HFFc6 (cell line): Measurements from ENCODE around the gene RHBDL1. TPM values are rescaled to one million over a fixed set of nuclear protein-coding genes. Genes with fewer than 3 reads are reported as not detected.

ENCODE experiments used
- DNase-seq: peaks from one replicate; pipeline ENCODE4 v3.0.0-alpha.2; 2018
- H3K27ac Mint-ChIP-seq: 2 replicates; pipeline ENCODE4 v1.8.0; 2020; ENCODE audit warnings: mild to moderate bottlenecking, mixed read lengths
- H3K27me3 Mint-ChIP-seq: 2 replicates; pipeline ENCODE4 v1.8.0; 2021; ENCODE audit warnings: mild to moderate bottlenecking, moderate library complexity, mixed read lengths; ENCODE audit not compliant: insufficient read depth
- H3K36me3 Mint-ChIP-seq: 2 replicates; pipeline ENCODE4 v1.8.0; 2021; ENCODE audit warnings: low read depth, mixed read lengths
- H3K4me1 Mint-ChIP-seq: 2 replicates; pipeline ENCODE4 v1.8.0; 2020; ENCODE audit warnings: low read depth, mixed read lengths
- H3K4me3 Mint-ChIP-seq: 2 replicates; pipeline ENCODE4 v1.8.0; 2020; ENCODE audit warnings: mild to moderate bottlenecking, moderate library complexity, mixed read lengths
- H3K9me3 Mint-ChIP-seq: 2 replicates; pipeline ENCODE4 v1.8.0; 2020; ENCODE audit warnings: mild to moderate bottlenecking, mixed read lengths
- total RNA-seq, 6 experiments: library from RNA; stranded (reverse); fragmentation: NEBNext Ultra II Directional; extraction: Animal tissue kit (Norgen Biotek cat#: 25700); gene quantifications; 2 replicates in 1 of 6; 3 replicates in 5 of 6; pipeline ENCODE4 v1.2.3, GENCODE V29; 2021
- TF ChIP-seq, protein P1 (sequence below): fragments of 200-600 bp; sonication (generic); IDR thresholded peaks from 2 replicates; pipeline ENCODE4 v1.5.0; 2021; ENCODE audit warnings: antibody characterized with exemption, mild to moderate bottlenecking

Gene RHBDL1
- total RNA-seq, 6 experiments from 2014 or later, result 1.4 to 2.3 (median 1.7) TPM

DNA sequence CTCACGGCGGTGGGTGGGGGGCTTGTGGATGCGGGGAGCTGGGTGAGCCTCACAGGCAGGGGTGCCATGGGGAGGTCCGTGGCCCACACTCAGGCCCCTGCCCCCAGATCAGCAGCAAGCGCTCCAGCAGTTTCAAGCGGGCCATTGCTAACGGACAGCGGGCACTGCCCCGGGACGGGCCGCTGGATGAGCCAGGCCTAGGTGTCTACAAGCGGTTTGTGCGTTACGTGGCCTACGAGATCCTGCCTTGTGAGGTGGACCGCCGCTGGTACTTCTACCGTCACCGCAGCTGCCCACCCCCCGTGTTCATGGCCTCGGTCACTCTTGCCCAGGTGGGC is 1.1 kb downstream of the RHBDL1 start:
- TF ChIP-seq, protein P1, sequence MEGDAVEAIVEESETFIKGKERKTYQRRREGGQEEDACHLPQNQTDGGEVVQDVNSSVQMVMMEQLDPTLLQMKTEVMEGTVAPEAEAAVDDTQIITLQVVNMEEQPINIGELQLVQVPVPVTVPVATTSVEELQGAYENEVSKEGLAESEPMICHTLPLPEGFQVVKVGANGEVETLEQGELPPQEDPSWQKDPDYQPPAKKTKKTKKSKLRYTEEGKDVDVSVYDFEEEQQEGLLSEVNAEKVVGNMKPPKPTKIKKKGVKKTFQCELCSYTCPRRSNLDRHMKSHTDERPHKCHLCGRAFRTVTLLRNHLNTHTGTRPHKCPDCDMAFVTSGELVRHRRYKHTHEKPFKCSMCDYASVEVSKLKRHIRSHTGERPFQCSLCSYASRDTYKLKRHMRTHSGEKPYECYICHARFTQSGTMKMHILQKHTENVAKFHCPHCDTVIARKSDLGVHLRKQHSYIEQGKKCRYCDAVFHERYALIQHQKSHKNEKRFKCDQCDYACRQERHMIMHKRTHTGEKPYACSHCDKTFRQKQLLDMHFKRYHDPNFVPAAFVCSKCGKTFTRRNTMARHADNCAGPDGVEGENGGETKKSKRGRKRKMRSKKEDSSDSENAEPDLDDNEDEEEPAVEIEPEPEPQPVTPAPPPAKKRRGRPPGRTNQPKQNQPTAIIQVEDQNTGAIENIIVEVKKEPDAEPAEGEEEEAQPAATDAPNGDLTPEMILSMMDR, result no peak
- Mint-ChIP-seq H3K27ac (no peak overlapping the region), H3K4me3 (no peak overlapping the region), H3K9me3 (no peaks in the 10 kb centered on the region), H3K4me1 (peaks cover 7% of the 10 kb centered on the region), H3K27me3 (peaks cover 5% of the 10 kb centered on the region), H3K36me3 (peaks cover 3% of the 10 kb centered on the region; the same call in 1 of the 2 replicates)
- DNase-seq, result no peak

DNA sequence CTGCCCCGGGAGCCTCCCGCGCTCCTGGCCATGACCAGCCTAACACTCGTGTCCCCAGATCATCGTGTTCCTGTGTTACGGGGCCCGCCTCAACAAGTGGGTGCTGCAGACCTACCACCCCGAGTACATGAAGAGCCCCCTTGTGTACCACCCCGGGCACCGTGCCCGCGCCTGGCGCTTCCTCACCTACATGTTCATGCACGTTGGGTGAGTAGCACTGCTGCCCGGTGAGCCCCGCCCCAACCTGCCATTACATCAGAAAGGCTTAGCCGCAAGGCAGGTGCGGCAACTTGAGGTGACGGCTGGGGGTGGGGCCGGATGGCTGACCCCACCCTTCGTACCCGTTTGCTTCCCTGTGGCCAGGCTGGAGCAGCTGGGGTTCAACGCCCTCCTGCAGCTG is 1.4 kb downstream of the RHBDL1 start:
- TF ChIP-seq, protein P1, result no peak
- Mint-ChIP-seq H3K27ac (no peak overlapping the region), H3K4me1 (peaks cover 10% of the 10 kb centered on the region), H3K4me3 (no peak overlapping the region), H3K27me3 (peaks cover 5% of the 10 kb centered on the region), H3K36me3 (peaks cover 7% of the 10 kb centered on the region; the same call in 1 of the 2 replicates), H3K9me3 (no peaks in the 10 kb centered on the region)
- DNase-seq, result no peak

DNA sequence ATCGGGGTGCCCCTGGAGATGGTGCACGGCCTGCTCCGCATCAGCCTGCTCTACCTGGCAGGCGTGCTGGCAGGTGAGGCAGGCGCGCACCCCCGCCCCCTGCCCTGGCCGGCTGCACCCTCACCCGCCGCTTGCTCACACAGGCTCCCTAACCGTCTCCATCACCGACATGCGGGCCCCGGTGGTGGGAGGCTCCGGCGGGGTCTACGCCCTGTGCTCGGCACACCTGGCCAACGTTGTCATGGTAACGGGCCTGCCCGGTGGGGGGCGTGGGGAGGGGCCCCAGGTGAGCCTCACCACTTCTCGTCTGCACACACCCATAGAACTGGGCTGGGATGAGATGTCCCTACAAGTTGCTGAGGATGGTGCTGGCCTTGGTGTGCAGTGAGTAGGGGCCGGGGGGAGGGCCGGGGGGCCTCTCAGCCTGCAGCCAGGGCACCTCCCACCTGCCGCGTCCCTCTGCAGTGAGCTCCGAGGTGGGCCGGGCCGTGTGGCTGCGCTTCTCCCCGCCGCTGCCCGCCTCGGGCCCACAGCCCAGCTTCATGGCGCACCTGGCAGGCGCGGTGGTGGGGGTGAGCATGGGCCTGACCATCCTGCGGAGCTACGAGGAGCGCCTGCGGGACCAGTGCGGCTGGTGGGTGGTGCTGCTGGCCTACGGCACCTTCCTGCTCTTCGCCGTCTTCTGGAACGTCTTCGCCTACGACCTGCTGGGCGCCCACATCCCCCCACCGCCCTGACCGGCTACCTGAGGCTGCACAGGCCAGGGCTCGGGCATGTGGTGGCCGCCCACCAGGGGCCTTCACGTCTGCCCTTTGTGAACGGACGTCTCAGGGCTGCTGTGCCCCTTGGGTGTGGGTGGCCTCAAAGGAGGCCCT is 2.1 kb downstream of the RHBDL1 start:
- TF ChIP-seq, protein P1, result no peak
- Mint-ChIP-seq H3K4me3 (no peak overlapping the region), H3K4me1 (peaks cover 13% of the 10 kb centered on the region)

DNA sequence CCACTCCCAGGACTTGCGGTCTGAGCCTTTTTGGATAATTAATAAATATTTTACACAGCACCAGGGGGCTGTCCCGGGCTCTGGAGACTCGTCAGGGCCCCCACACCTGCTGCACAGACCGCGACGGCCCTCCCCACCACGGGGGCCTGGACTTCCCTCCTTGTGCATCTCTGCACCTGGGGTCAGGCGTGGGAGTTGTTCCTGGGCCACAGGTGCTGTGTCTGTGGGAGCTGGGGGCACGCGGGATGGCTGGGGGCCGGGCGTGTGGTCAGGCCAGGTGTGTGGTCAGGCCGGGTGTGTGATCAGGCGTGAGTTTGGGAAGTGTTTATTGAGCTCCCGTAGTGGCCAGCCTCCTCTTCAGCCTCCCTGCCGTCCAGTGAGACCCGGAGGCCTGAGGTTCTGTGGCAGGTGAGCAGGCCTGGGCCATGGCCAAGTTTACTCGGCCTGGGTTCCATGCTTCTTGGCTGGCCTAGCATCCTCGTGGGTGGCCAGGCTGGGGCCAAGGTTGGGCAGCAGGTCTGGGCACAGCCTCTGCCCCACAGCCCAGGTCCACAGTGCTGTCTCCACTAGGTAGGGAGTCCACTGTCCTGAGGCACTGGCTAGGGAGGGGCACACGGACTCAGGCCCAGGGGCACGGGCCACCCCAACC is 2.9 kb downstream of the RHBDL1 start:
- Mint-ChIP-seq H3K27me3 (peaks cover 5% of the 10 kb centered on the region), H3K4me3 (no peak overlapping the region), H3K9me3 (no peaks in the 10 kb centered on the region), H3K4me1 (peaks cover 14% of the 10 kb centered on the region), H3K36me3 (peaks cover 12% of the 10 kb centered on the region; the same call in 1 of the 2 replicates), H3K27ac (no peak overlapping the region)
- TF ChIP-seq, protein P1, result no peak
- DNase-seq, result no peak

More for the DNA sequence above, 2.1 kb downstream of the RHBDL1 start:
- Mint-ChIP-seq H3K27me3 (peaks cover 5% of the 10 kb centered on the region), H3K36me3 (peaks cover 10% of the 10 kb centered on the region; the same call in 1 of the 2 replicates), H3K9me3 (no peaks in the 10 kb centered on the region), H3K27ac (no peak overlapping the region)
- DNase-seq, result no peak

DNA sequence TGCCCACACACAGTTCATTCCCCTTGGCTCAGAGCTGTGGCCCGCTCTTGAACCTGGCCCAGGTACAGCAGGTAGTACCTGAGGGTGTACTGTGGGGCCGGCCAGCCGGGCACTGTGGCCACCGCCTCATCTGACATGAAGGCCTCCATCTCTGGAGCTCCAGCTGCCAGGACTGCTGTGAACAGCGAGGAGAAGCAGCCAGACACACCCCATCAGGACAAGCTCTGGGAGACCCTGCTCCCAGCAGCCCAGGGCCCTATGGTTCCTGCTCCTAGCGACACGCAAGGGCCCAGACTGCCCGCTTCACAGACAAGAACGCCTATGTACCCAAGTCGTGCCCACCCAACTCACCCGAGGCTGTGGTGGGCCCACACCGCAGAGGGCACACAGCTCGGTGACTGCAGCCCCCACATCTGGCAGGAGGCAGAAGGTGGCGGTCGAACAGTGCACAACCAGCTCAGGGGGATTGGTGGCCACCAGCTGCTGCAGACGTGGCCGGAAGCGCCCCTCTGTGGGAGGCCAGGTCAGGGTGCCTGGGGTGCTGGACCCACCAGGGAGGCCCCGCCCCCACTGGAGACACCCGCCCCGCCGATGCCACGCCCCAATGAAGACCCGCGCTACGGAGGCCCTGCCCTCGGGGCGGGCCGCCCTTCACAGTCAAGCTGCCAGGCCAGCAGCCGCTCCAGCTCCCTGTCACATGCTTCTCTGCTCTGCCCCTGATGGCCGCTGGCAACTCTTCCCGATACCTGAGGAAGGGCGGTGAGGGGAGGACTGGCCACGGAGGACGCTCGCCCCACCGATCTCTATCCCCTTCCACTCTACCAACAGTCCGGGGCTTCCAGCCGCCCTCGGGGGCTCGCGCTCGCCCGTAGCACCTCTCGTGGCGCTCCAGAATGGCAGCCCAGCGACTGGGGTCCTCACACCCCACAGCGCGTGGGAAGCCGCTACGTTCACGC is 3.7 kb downstream of the RHBDL1 start:
- Mint-ChIP-seq H3K27ac (peak overlapping the region; percentile 49), H3K27me3 (peaks cover 5% of the 10 kb centered on the region), H3K4me1 (peaks cover 14% of the 10 kb centered on the region), H3K9me3 (no peaks in the 10 kb centered on the region), H3K4me3 (peak overlapping the region; percentile 72), H3K36me3 (peaks cover 12% of the 10 kb centered on the region; the same call in 1 of the 2 replicates)
- TF ChIP-seq, protein P1, result no peak
- DNase-seq, result peak; percentile 34
